Measurements from ENCODE around the gene KARS1.

- TF ChIP-seq POLR2A (IDR thresholded peaks at IDR 0.05) = no peak
- TF ChIP-seq, protein P1, sequence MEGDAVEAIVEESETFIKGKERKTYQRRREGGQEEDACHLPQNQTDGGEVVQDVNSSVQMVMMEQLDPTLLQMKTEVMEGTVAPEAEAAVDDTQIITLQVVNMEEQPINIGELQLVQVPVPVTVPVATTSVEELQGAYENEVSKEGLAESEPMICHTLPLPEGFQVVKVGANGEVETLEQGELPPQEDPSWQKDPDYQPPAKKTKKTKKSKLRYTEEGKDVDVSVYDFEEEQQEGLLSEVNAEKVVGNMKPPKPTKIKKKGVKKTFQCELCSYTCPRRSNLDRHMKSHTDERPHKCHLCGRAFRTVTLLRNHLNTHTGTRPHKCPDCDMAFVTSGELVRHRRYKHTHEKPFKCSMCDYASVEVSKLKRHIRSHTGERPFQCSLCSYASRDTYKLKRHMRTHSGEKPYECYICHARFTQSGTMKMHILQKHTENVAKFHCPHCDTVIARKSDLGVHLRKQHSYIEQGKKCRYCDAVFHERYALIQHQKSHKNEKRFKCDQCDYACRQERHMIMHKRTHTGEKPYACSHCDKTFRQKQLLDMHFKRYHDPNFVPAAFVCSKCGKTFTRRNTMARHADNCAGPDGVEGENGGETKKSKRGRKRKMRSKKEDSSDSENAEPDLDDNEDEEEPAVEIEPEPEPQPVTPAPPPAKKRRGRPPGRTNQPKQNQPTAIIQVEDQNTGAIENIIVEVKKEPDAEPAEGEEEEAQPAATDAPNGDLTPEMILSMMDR (IDR thresholded peaks at IDR 0.05 in 4 of 5, conservative IDR thresholded peaks at IDR 0.05 in 1 of 5) = no peak
These were observed 19.1 kb downstream of the KARS1 start for GRCh38 chr16:75628351-75628750.
